Stimulated activated CD4-positive, alpha-beta T cell treated with anti-CD3 and anti-CD28 coated beads, Interleukin-4, amount 100 ng/mL, for 4 hours (primary cell): ENCODE results near the gene DIAPH3.

Experiments
- DNase-seq, 2 experiments: peaks; one replicate each; pipeline ENCODE4 v3.0.0-alpha.2; 2020

The DIAPH3 gene

GRCh38 chr13:59946944-59947343 is 216.8 kb downstream of the DIAPH3 start:
- DNase-seq: no peak

GRCh38 chr13:59931621-59932020 is 232.1 kb downstream of the DIAPH3 start:
- no peak for DNase-seq

- no peak for DNase-seq
These were observed 239.5 kb downstream of the DIAPH3 start for GRCh38 chr13:59924256-59924655.

GRCh38 chr13:59915252-59915651 is 248.5 kb downstream of the DIAPH3 start:
- no peak for DNase-seq

GRCh38 chr13:59914556-59914955 is 249.2 kb downstream of the DIAPH3 start:
- no peak for DNase-seq

GRCh38 chr13:59906413-59907049 is 257.2 kb downstream of the DIAPH3 start:
- no peak for DNase-seq

- no peak for DNase-seq
These were observed 262.5 kb downstream of the DIAPH3 start for GRCh38 chr13:59901191-59901590.

- DNase-seq: no peak
These were observed 265.7 kb downstream of the DIAPH3 start for GRCh38 chr13:59898066-59898465.

GRCh38 chr13:59893266-59893665 is 270.5 kb downstream of the DIAPH3 start:
- no peak for DNase-seq

- no peak for DNase-seq
These were observed 272.7 kb downstream of the DIAPH3 start for GRCh38 chr13:59891053-59891452.

GRCh38 chr13:59890054-59890453 is 273.7 kb downstream of the DIAPH3 start:
- no peak for DNase-seq

- DNase-seq: no peak
These were observed 275.3 kb downstream of the DIAPH3 start for GRCh38 chr13:59888408-59888807.

- DNase-seq: no peak
These were observed 278.7 kb downstream of the DIAPH3 start for GRCh38 chr13:59885076-59885475.

- no peak for DNase-seq
These were observed 279.8 kb downstream of the DIAPH3 start for GRCh38 chr13:59883885-59884284.

- no peak for DNase-seq
These were observed 283.3 kb downstream of the DIAPH3 start for GRCh38 chr13:59880468-59880867.

- DNase-seq: no peak
These were observed 284.4 kb downstream of the DIAPH3 start for GRCh38 chr13:59879281-59879680.

GRCh38 chr13:59877933-59878332 is 285.8 kb downstream of the DIAPH3 start:
- DNase-seq: no peak

GRCh38 chr13:59874973-59875372 is 288.8 kb downstream of the DIAPH3 start:
- no peak for DNase-seq

- no peak for DNase-seq
These were observed 289.9 kb downstream of the DIAPH3 start for GRCh38 chr13:59873856-59874255.

GRCh38 chr13:59873309-59873708 is 290.4 kb downstream of the DIAPH3 start:
- DNase-seq: no peak

- no peak for DNase-seq
These were observed 295.9 kb downstream of the DIAPH3 start for GRCh38 chr13:59867867-59868266.

GRCh38 chr13:59865398-59865797 is 298.3 kb downstream of the DIAPH3 start:
- DNase-seq: no peak

GRCh38 chr13:59863621-59864020 is 300.1 kb downstream of the DIAPH3 start:
- no peak for DNase-seq

- DNase-seq: no peak
These were observed 302.1 kb downstream of the DIAPH3 start for GRCh38 chr13:59861676-59862075.

GRCh38 chr13:59856281-59856810 is 307.4 kb downstream of the DIAPH3 start:
- DNase-seq: no peak
